Measurements from ENCODE around the gene TOR4A.

GRCh38 chr9:137286975-137287383 is 9.5 kb downstream of the TOR4A start:
- TF ChIP-seq EZH2 (IDR thresholded peaks at IDR 0.05; ENCODE audit: borderline replicate concordance, control insufficient read depth, low read depth, low read length) (no peak), SKIL (IDR thresholded peaks at IDR 0.05; ENCODE audit: low read depth, poor library complexity, severe bottlenecking) (no peak), MYC (IDR thresholded peaks at IDR 0.05; ENCODE audit: insufficient read depth, insufficient read length, insufficient replicate concordance, low read length, severe bottlenecking) (no peak), CTCF (IDR thresholded peaks at IDR 0.05 in 2 of 3, conservative IDR thresholded peaks at IDR 0.05 in 1 of 3; ENCODE audit: control insufficient read depth in 2 of 3, extremely low read depth in 1 of 3, insufficient read depth in 1 of 3, low read depth in 3 of 3, low read length in 3 of 3) (peak; percentile 45 to 59 (median 52); a peak in 5 of 6 replicates), PRDM15 (CRISPR knock-in tag; IDR thresholded peaks at IDR 0.05) (no peak), RAD21 (IDR thresholded peaks at IDR 0.05; ENCODE audit: insufficient read depth, low read depth, low read length) (peak; percentile 62), PBX3 (IDR thresholded peaks at IDR 0.05; ENCODE audit: insufficient replicate concordance, low read depth, low read length) (no peak), YY1 (IDR thresholded peaks at IDR 0.05; ENCODE audit: low read depth, low read length) (no peak), NFIC (IDR thresholded peaks at IDR 0.05; ENCODE audit: low read depth, low read length) (no peak), POLR2A (IDR thresholded peaks at IDR 0.05; ENCODE audit: low read depth, low read length) (no peak), NR2F1 (conservative IDR thresholded peaks at IDR 0.05) (no peak)

All from GM12878 (cell line).